ENCODE data around the gene GPRIN1. TPM values are rescaled to one million over a fixed set of nuclear protein-coding genes. Genes with fewer than 3 reads are reported as not detected.

Gene GPRIN1
- total RNA-seq, 2 donors from 2014 or later, result 0.22 to 0.79 TPM

- no peaks in the 10 kb centered on the region for H3K36me3 ChIP-seq
- TF ChIP-seq, protein P1, sequence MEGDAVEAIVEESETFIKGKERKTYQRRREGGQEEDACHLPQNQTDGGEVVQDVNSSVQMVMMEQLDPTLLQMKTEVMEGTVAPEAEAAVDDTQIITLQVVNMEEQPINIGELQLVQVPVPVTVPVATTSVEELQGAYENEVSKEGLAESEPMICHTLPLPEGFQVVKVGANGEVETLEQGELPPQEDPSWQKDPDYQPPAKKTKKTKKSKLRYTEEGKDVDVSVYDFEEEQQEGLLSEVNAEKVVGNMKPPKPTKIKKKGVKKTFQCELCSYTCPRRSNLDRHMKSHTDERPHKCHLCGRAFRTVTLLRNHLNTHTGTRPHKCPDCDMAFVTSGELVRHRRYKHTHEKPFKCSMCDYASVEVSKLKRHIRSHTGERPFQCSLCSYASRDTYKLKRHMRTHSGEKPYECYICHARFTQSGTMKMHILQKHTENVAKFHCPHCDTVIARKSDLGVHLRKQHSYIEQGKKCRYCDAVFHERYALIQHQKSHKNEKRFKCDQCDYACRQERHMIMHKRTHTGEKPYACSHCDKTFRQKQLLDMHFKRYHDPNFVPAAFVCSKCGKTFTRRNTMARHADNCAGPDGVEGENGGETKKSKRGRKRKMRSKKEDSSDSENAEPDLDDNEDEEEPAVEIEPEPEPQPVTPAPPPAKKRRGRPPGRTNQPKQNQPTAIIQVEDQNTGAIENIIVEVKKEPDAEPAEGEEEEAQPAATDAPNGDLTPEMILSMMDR (IDR thresholded peaks at IDR 0.05), result no peak
- H3K4me3 ChIP-seq, result no peak overlapping the region
- no peaks in the 10 kb centered on the region for H3K27me3 ChIP-seq
- no peaks in the 10 kb centered on the region for H3K9me3 ChIP-seq
- H3K4me1 ChIP-seq, result peaks cover 0 to 25% of the 10 kb centered on the region in 2 donors
- no peak for DNase-seq (ENCODE audit: low spot score)
- no peak overlapping the region for H3K27ac ChIP-seq
These were observed 35.1 kb upstream of the GPRIN1 start for GRCh38 chr5:176644878-176645670.

GRCh38 chr5:176644294-176644693, 34.3 kb upstream of the GPRIN1 start:
- peaks cover 0 to 33% of the 10 kb centered on the region in 2 donors for H3K4me1 ChIP-seq

GRCh38 chr5:176643491-176644219, 33.7 kb upstream of the GPRIN1 start:
- Histone ChIP-seq H3K36me3 (no peaks in the 10 kb centered on the region), H3K4me3 (no peak overlapping the region), H3K4me1 (peaks cover 0 to 28% of the 10 kb centered on the region in 2 donors), H3K27me3 (no peaks in the 10 kb centered on the region), H3K27ac (no peak overlapping the region), H3K9me3 (no peaks in the 10 kb centered on the region)
- no peak for DNase-seq (ENCODE audit: low spot score)
- TF ChIP-seq, protein P1 (IDR thresholded peaks at IDR 0.05), result no peak

More at GRCh38 chr5:176644294-176644693, 34.3 kb upstream of the GPRIN1 start:
- no peak overlapping the region for H3K4me3 ChIP-seq
- TF ChIP-seq, protein P1 (IDR thresholded peaks at IDR 0.05), result no peak
- H3K27me3 ChIP-seq, result no peaks in the 10 kb centered on the region
- no peaks in the 10 kb centered on the region for H3K36me3 ChIP-seq
- no peak overlapping the region for H3K27ac ChIP-seq
- no peaks in the 10 kb centered on the region for H3K9me3 ChIP-seq
- no peak for DNase-seq (ENCODE audit: low spot score)

GRCh38 chr5:176642675-176643490, 32.9 kb upstream of the GPRIN1 start:
- Histone ChIP-seq H3K36me3 (no peaks in the 10 kb centered on the region), H3K4me3 (no peak overlapping the region), H3K27me3 (no peaks in the 10 kb centered on the region), H3K4me1 (peaks cover 0 to 21% of the 10 kb centered on the region in 2 donors), H3K9me3 (no peaks in the 10 kb centered on the region), H3K27ac (no peak overlapping the region)
- TF ChIP-seq, protein P1 (IDR thresholded peaks at IDR 0.05), result no peak
- no peak for DNase-seq (ENCODE audit: low spot score)

GRCh38 chr5:176640616-176641015, 30.7 kb upstream of the GPRIN1 start:
- H3K27ac ChIP-seq, result no peak overlapping the region
- no peak overlapping the region for H3K4me3 ChIP-seq
- TF ChIP-seq, protein P1 (IDR thresholded peaks at IDR 0.05), result no peak
- H3K36me3 ChIP-seq, result no peaks in the 10 kb centered on the region
- H3K9me3 ChIP-seq, result no peaks in the 10 kb centered on the region
- H3K27me3 ChIP-seq, result no peaks in the 10 kb centered on the region
- no peak for DNase-seq (ENCODE audit: low spot score)
- H3K4me1 ChIP-seq, result peaks cover 0 to 12% of the 10 kb centered on the region in 2 donors
